SW 1271 (cell line): ENCODE results near the gene TEX26.

Experiments used
- DNase-seq, 2 experiments: peaks; one replicate each; lab custom pipeline; 2025; lab: John Stamatoyannopoulos, UW

TEX26 gene

GRCh38 chr13:30976025-30976424 is 43.6 kb downstream of the TEX26 start:
- DNase-seq = no peak

- no peak for DNase-seq
Measured at GRCh38 chr13:30978981-30979956, 46.8 kb downstream of the TEX26 start.

- DNase-seq = no peak
Measured at GRCh38 chr13:30982506-30982905, 50.0 kb downstream of the TEX26 start.

- DNase-seq = no peak
Measured at GRCh38 chr13:30982906-30983305, 50.5 kb downstream of the TEX26 start.

- no peak for DNase-seq
Measured at GRCh38 chr13:30983431-30983830, 51.0 kb downstream of the TEX26 start.

- DNase-seq = no peak
Measured at GRCh38 chr13:30984620-30985019, 52.2 kb downstream of the TEX26 start.

GRCh38 chr13:30985637-30986205 is 53.3 kb downstream of the TEX26 start:
- no peak for DNase-seq

GRCh38 chr13:30991184-30991583 is 58.7 kb downstream of the TEX26 start:
- DNase-seq = no peak

GRCh38 chr13:30991922-30992321 is 59.5 kb downstream of the TEX26 start:
- DNase-seq = no peak

GRCh38 chr13:30995331-30995730 is 62.9 kb downstream of the TEX26 start:
- DNase-seq = no peak

GRCh38 chr13:30997697-30998096 is 65.2 kb downstream of the TEX26 start:
- no peak for DNase-seq

- no peak for DNase-seq
Measured at GRCh38 chr13:30998136-30999088, 66.0 kb downstream of the TEX26 start.

- DNase-seq = no peak
Measured at GRCh38 chr13:31000889-31001288, 68.4 kb downstream of the TEX26 start.

- DNase-seq = no peak
Measured at GRCh38 chr13:31001647-31002046, 69.2 kb downstream of the TEX26 start.

GRCh38 chr13:31005066-31005465 is 72.6 kb downstream of the TEX26 start:
- no peak for DNase-seq

GRCh38 chr13:31007417-31007816 is 75.0 kb downstream of the TEX26 start:
- DNase-seq = no peak

GRCh38 chr13:31008400-31009115 is 76.1 kb downstream of the TEX26 start:
- DNase-seq = no peak

- no peak for DNase-seq
Measured at GRCh38 chr13:31009166-31009565, 76.7 kb downstream of the TEX26 start.

- DNase-seq = no peak
Measured at GRCh38 chr13:31010296-31010695, 77.8 kb downstream of the TEX26 start.

GRCh38 chr13:31011193-31011860 is 78.9 kb downstream of the TEX26 start:
- DNase-seq = no peak
